ENCODE data around the gene MTFMT. TPM values are rescaled to one million over a fixed set of nuclear protein-coding genes. Genes with fewer than 3 reads are reported as not detected.
A peak's percentile ranks its signal among the peaks of the same experiment; 100 is the strongest.

MTFMT gene
- total RNA-seq, 1 donor from 2014 or later = 12.3 TPM

- H3K36me3 ChIP-seq (ENCODE audit: insufficient read depth, low read length) = no peaks in the 10 kb centered on the region
- no peak within 1 kb of the TSS for H2AFZ ChIP-seq (ENCODE audit: low read depth, low read length)
- H3K27ac Mint-ChIP-seq (ENCODE audit: unreplicated experiment) = no peak within 1 kb of the TSS
- peaks cover 38% of the 10 kb centered on the region for H3K27me3 ChIP-seq (ENCODE audit: insufficient read depth, low read length)
- no peak within 1 kb of the TSS for H3K4me3 ChIP-seq (ENCODE audit: insufficient read depth, low read depth, low read length)
- H3K4me2 ChIP-seq (ENCODE audit: low read length) = peak within 1 kb of the TSS; percentile 60
- peaks cover 37% of the 10 kb centered on the region for H3K27me3 Mint-ChIP-seq (ENCODE audit: low read depth, unreplicated experiment)
- peaks cover 25% of the 10 kb centered on the region for H3K4me1 Mint-ChIP-seq (ENCODE audit: low read depth, unreplicated experiment)
- no peaks in the 10 kb centered on the region for H3K9me3 ChIP-seq (ENCODE audit: insufficient read depth, low read depth, low read length)
- no peaks in the 10 kb centered on the region for H3K36me3 Mint-ChIP-seq (ENCODE audit: low read depth, unreplicated experiment)
- TF ChIP-seq CTCF (IDR thresholded peaks at IDR 0.05; ENCODE audit: insufficient read depth, low read depth, low read length) = no peak
- TF ChIP-seq EZH2 (IDR thresholded peaks at IDR 0.05; ENCODE audit: insufficient read depth, low read length) = no peak
- no peaks in the 10 kb centered on the region for H3K79me2 ChIP-seq (ENCODE audit: insufficient read depth, low read length)
- no peaks in the 10 kb centered on the region for H4K20me1 ChIP-seq (ENCODE audit: insufficient read depth, low read length)
- no peak within 1 kb of the TSS for H3K27ac ChIP-seq (ENCODE audit: low read depth, low read length)
- DNase-seq (ENCODE audit: low read depth) (no peak), FAIRE-seq (no peak)
- H3K4me1 ChIP-seq (ENCODE audit: insufficient read depth, low read length) = peaks cover 28% of the 10 kb centered on the region
- H3K9me3 Mint-ChIP-seq (ENCODE audit: unreplicated experiment) = no peaks in the 10 kb centered on the region
- H3K9ac ChIP-seq (ENCODE audit: low read length) = no peak within 1 kb of the TSS
- peak within 1 kb of the TSS; percentile 12 for H3K4me3 Mint-ChIP-seq (ENCODE audit: unreplicated experiment)
Observed at GRCh38 chr15:65067645-65068402, 38.4 kb upstream of the MTFMT start, which contains the start of gene RASL12. Gene RASL12 (minus strand): TSS chr15:65067991. CDS start chr15:65067835, 156 bp downstream.

- H3K79me2 ChIP-seq (ENCODE audit: insufficient read depth, low read length) = no peaks in the 10 kb centered on the region
- H3K27me3 ChIP-seq (ENCODE audit: insufficient read depth, low read length) = peaks cover 38% of the 10 kb centered on the region
- Mint-ChIP-seq H3K36me3 (ENCODE audit: low read depth, unreplicated experiment) (no peaks in the 10 kb centered on the region), H3K9me3 (ENCODE audit: unreplicated experiment) (no peaks in the 10 kb centered on the region), H3K4me3 (ENCODE audit: unreplicated experiment) (no peak overlapping the region), H3K27ac (ENCODE audit: unreplicated experiment) (no peak overlapping the region), H3K27me3 (ENCODE audit: low read depth, unreplicated experiment) (peaks cover 41% of the 10 kb centered on the region), H3K4me1 (ENCODE audit: low read depth, unreplicated experiment) (peaks cover 30% of the 10 kb centered on the region)
- no peaks in the 10 kb centered on the region for H4K20me1 ChIP-seq (ENCODE audit: insufficient read depth, low read length)
- peaks cover 27% of the 10 kb centered on the region for H3K4me1 ChIP-seq (ENCODE audit: insufficient read depth, low read length)
- TF ChIP-seq CTCF (IDR thresholded peaks at IDR 0.05; ENCODE audit: insufficient read depth, low read depth, low read length) = no peak
- TF ChIP-seq EZH2 (IDR thresholded peaks at IDR 0.05; ENCODE audit: insufficient read depth, low read length) = no peak
- H3K4me3 ChIP-seq (ENCODE audit: insufficient read depth, low read depth, low read length) = no peak overlapping the region
- DNase-seq (ENCODE audit: low read depth) = no peak
- H3K9me3 ChIP-seq (ENCODE audit: insufficient read depth, low read depth, low read length) = no peaks in the 10 kb centered on the region
- FAIRE-seq = no peak
- H2AFZ ChIP-seq (ENCODE audit: low read depth, low read length) = no peak overlapping the region
- peak overlapping the region; percentile 60 for H3K4me2 ChIP-seq (ENCODE audit: low read length)
- no peak overlapping the region for H3K27ac ChIP-seq (ENCODE audit: low read depth, low read length)
- H3K36me3 ChIP-seq (ENCODE audit: insufficient read depth, low read length) = no peaks in the 10 kb centered on the region
- no peak overlapping the region for H3K9ac ChIP-seq (ENCODE audit: low read length)
Observed at GRCh38 chr15:65067317-65067644, 37.8 kb upstream of the MTFMT start.

Measured in astrocyte (in vitro differentiated cells and primary cell).